ENCODE results near the gene ADGRL3.
"Not testable (repeated sequence)": the region's sequence is repeated elsewhere in the genome, so short reads cannot be mapped to it uniquely, and the experiment has no call there.

ADGRL3 gene

DNA sequence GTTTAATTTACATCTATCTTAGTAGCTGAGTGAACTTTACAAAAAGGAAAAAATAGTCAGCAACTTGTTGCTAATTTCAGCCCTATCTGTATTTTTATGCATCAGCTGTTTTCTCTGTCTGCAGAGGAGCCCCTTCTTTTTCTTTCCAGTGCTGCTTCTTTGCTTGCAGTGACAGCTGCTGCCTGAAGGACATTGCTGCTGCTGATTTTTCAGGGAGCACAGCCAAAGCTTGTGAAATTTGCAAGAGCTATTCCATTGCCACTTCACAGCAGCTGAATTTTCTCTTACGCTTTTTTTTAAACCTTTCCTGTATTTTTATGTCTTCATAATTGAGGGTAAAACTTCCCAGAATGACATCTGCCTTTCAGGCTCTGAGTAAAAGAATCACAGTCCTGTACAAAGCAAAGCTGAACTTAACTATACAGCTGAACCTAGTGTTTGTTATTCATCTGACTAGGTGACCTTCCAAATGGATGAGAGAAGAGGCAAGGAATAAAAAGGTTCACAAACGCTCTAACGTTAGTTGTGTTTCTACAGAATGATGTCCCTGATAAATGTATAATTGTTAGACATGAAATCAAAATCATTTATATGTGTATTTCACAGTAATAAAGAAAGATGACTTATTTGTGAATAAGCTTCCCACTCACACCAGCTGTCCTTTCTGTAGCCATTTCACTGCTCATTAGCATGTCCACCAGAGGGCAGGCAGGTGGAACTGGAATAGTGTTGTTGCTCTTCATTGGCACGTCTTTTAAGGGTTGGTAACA lies 541.4 kb downstream of the ADGRL3 start:
- H3K4me3 ChIP-seq (ENCODE audit: low read depth, low read length) = no peak overlapping the region
- no peak for DNase-seq (ENCODE audit: low read depth)
- TF ChIP-seq, protein P1, sequence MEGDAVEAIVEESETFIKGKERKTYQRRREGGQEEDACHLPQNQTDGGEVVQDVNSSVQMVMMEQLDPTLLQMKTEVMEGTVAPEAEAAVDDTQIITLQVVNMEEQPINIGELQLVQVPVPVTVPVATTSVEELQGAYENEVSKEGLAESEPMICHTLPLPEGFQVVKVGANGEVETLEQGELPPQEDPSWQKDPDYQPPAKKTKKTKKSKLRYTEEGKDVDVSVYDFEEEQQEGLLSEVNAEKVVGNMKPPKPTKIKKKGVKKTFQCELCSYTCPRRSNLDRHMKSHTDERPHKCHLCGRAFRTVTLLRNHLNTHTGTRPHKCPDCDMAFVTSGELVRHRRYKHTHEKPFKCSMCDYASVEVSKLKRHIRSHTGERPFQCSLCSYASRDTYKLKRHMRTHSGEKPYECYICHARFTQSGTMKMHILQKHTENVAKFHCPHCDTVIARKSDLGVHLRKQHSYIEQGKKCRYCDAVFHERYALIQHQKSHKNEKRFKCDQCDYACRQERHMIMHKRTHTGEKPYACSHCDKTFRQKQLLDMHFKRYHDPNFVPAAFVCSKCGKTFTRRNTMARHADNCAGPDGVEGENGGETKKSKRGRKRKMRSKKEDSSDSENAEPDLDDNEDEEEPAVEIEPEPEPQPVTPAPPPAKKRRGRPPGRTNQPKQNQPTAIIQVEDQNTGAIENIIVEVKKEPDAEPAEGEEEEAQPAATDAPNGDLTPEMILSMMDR (IDR thresholded peaks at IDR 0.05; ENCODE audit: low read depth, low read length, missing control alignments) = no peak

DNA sequence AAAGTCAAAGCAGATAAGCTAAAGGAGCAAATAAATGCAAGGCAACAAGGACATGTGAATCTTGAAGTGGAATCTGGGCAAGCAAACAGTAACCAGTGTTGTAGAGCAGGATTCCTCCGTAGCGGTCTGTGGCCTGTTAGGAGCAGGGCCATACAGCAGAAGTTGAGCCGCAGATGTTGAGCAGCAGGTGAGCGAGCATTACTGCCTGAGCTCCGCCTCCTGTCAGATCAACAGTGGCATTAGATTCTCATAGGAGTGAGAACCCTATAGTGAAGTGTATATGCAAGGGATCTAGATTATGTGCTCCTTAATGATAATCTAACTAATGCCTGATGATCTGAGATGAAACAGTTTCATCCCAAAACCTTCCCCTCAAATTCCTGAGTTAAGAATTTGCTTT lies 550.7 kb downstream of the ADGRL3 start:
- no peak for DNase-seq (ENCODE audit: low read depth)
- H3K4me3 ChIP-seq (ENCODE audit: low read depth, low read length) = no peak overlapping the region
- TF ChIP-seq, protein P1 (IDR thresholded peaks at IDR 0.05; ENCODE audit: low read depth, low read length, missing control alignments) = no peak

DNA sequence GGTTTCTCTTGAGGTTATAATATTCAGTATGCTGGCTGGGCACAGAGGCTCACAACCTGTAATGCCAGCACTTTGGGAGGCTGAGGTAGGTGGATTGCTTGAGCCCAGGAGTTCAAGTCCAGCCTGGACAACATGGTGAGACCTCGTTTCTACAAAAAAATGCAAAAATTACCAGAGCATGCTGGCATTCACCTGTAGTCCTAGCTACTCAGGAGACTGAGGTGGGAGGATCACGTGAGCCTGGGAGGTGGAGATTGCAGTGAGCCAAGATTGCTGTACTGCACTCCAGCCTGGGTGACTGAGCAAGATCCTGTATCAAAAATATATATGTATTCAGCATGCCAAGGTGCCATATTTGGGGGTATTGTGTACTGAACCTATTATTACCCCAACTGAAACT lies 552.5 kb downstream of the ADGRL3 start:
- DNase-seq (ENCODE audit: low read depth) = no peak
- no peak overlapping the region for H3K4me3 ChIP-seq (ENCODE audit: low read depth, low read length)
- TF ChIP-seq, protein P1 (IDR thresholded peaks at IDR 0.05; ENCODE audit: low read depth, low read length, missing control alignments) = no peak

DNA sequence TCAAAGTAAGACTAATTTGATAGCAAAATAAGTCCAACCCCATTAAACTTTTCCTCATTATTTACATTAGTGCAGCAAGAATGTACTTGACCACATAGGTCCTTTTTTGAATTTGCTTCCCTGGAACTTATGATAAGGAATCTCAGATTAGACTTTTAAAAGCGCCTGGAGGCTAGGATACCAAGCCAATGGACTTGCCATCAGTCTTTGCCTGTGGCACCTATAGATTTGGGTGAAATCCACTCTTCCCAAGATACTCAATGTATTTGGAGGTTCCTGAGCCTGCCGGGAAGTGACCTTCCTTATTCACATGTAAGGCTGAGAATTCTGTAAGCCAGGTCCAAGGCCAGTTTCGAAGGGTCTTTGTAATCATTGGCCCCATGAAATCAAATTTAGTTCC lies 553.6 kb downstream of the ADGRL3 start:
- no peak for DNase-seq (ENCODE audit: low read depth)
- H3K4me3 ChIP-seq (ENCODE audit: low read depth, low read length) = no peak overlapping the region
- TF ChIP-seq, protein P1 (IDR thresholded peaks at IDR 0.05; ENCODE audit: low read depth, low read length, missing control alignments) = no peak

DNA sequence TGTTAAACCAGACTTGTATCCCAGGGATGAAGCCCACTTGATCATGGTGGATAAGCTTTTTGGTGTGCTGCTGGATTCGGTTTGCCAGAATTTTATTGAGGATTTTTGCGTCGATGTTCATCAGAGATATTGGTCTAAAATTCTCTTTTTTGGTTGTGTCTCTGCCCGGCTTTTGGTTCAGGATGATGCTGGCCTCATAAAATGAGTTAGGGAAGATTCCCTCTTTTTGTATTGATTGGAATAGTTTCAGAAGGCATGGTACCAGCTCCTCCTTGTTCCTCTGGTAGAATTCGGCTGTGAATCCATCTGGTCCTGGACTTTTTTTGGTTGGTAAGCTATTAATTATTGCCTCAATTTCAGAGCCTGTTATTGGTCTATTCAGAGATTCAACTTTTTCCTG lies 556.8 kb downstream of the ADGRL3 start:
- DNase-seq (ENCODE audit: low read depth) = not testable (repeated sequence)

DNA sequence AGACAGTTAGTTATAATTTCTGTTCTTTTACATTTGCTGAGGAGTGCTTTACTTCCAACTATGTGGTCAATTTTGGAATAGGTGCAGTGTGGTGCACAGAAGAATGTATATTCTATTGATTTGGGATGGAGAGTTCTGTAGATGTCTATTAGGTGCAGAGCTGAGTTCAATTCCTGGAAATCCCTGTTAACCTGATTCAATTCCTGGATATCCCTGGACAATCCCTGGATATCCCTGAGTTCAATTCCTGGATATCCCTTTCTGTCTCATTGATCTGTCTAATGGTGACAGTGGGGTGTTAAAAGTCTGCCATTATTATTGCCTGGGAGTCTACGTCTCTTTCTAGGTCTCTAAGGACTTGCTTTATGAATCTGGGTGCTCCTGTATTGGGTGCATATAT lies 557.9 kb downstream of the ADGRL3 start:
- not testable (repeated sequence) for H3K4me3 ChIP-seq (ENCODE audit: low read depth, low read length); DNase-seq (ENCODE audit: low read depth)

More for the DNA sequence above, 556.8 kb downstream of the ADGRL3 start:
- not testable (repeated sequence) for H3K4me3 ChIP-seq (ENCODE audit: low read depth, low read length)

DNA sequence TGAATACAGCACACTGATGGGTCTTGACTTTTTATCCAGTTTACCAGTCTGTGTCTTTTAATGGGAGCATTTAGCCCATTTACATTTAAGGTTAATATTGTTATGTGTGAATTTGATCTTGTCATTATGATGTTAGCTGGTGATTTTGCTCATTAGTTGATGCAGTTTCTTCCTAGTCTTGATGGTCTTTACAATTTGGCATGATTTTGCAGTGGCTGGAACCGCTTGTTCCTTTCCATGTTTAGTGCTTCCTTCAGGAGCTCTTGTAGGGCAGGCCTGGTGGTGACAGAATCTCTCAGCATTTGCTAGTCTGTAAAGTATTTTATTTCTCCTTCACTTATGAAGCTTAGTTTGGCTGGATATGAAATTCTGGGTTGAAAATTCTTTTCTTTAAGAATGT lies 558.5 kb downstream of the ADGRL3 start:
- not testable (repeated sequence) for DNase-seq (ENCODE audit: low read depth); H3K4me3 ChIP-seq (ENCODE audit: low read depth, low read length)

DNA sequence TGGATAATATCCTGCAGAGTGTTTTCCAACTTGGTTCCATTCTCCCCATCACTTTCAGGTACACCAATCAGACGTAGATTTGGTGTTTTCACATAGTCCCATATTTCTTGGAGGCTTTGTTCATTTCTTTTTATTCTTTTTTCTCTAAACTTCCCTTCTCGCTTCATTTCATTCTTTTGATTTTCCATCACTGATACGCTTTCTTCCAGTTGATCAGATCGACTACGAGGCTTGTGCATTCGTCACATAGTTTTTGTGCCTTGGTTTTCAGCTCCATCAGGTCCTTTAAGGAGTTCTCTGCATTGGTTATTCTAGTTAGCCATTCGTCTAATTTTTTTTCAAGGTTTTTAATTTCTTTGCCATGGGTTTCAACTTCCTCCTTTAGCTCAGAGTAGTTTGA lies 559.1 kb downstream of the ADGRL3 start:
- not testable (repeated sequence) for H3K4me3 ChIP-seq (ENCODE audit: low read depth, low read length); DNase-seq (ENCODE audit: low read depth)

DNA sequence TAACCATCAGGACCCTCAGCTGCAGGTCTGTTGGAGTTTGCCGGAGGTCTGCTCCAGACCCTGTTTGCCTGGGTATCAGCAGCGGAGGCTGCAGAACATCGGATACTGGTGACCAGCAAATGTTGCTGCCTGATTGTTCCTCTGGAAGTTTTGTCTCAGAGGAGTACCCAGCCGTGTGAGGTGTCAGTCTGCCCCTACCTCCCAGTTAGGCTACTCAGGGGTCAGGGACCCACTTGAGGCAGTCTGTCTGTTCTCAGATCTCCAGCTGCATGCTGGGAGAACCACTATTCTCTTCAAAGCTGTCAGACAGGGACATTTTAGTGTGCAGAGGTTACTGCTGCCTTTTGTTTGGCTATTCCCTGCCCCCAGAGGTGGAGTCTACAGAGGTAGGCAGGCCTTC lies 559.8 kb downstream of the ADGRL3 start:
- not testable (repeated sequence) for H3K4me3 ChIP-seq (ENCODE audit: low read depth, low read length); DNase-seq (ENCODE audit: low read depth)

DNA sequence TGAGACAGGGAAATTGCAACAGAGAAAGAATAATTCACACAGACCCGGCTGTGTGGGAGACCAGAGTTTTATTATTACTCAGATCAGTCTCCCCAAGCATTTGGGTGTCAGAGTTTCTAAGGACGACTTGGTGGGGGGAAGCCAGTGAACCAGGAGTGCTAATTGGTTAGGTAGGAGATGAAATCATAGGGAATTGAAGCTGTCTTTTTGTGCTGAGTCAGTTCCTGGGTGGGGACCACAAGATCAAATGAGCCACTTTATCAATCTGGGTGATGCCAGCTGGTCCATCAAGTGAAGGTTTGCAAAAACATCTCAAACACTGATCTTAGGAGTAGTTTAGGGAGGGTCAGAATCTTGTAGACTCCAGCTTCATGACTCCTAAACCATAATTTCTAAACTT lies 560.7 kb downstream of the ADGRL3 start:
- no peak overlapping the region for H3K4me3 ChIP-seq (ENCODE audit: low read depth, low read length)
- TF ChIP-seq, protein P1 (IDR thresholded peaks at IDR 0.05; ENCODE audit: low read depth, low read length, missing control alignments) = no peak
- no peak for DNase-seq (ENCODE audit: low read depth)

Data from GM12864 (cell line).